ENCODE results near the gene DCUN1D1. TPM values are rescaled to one million over a fixed set of nuclear protein-coding genes. Genes with fewer than 3 reads are reported as not detected.

The DCUN1D1 gene
- total and polyA plus RNA-seq, 2 of the 13 experiments (the other 11 are each of a cell fraction or from before 2014, with no cell fraction given): 10.5 to 39.7 TPM

DNA sequence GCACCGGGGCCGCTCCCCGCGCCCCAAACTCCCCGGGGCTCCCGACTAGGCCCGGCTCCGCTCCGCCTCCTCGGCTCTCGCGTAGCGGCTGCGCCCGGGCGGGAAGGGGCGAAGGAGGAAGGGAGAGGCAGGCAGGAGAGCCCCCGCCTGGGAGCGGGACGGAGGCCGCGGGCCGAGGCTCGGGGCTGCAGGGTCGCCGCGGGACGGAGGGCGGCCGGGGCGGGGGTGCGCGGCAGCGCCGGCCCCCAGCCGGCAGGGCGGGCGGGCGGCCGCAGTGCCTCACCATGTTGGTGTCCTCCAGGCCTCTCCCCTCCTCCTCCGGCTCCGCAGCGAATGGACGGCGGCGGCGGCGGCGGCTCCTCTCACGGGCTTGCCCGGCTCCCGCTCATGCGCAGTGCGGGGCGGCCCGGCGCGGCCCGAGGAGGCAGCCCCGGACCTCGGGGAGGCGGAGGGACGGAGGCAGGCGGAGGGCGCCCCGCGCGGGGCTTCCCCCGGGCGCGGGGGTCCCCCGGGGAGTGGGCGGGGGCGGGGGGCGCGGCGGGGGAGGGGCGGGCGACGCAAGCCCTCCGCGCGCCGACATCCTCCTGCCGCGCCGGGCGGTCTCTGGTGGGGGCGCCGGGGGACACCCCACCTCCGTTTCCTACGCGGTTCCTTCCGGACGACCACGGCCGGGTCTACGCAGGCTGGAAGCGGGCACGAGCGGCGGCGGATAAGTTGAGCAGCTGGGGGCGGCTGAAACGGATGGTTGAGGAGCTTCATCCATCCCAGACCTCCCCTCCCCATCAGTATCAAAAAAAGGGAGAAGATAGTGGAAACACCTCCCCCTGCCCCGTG, at the start of gene DCUN1D1 (continued):
- TF ChIP-seq, protein P1, sequence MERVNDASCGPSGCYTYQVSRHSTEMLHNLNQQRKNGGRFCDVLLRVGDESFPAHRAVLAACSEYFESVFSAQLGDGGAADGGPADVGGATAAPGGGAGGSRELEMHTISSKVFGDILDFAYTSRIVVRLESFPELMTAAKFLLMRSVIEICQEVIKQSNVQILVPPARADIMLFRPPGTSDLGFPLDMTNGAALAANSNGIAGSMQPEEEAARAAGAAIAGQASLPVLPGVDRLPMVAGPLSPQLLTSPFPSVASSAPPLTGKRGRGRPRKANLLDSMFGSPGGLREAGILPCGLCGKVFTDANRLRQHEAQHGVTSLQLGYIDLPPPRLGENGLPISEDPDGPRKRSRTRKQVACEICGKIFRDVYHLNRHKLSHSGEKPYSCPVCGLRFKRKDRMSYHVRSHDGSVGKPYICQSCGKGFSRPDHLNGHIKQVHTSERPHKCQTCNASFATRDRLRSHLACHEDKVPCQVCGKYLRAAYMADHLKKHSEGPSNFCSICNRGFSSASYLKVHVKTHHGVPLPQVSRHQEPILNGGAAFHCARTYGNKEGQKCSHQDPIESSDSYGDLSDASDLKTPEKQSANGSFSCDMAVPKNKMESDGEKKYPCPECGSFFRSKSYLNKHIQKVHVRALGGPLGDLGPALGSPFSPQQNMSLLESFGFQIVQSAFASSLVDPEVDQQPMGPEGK (CRISPR knock-in tag; IDR thresholded peaks at IDR 0.05): peak; percentile 74
- TF ChIP-seq ZNF777 (CRISPR knock-in tag; IDR thresholded peaks at IDR 0.05) (peak; percentile 50; the same call in 1 of the 2 replicates), ZSCAN12 (CRISPR knock-in tag; IDR thresholded peaks at IDR 0.05) (no peak), TOPORS (CRISPR knock-in tag; IDR thresholded peaks at IDR 0.05) (no peak), ZNF33B (CRISPR knock-in tag; IDR thresholded peaks at IDR 0.05) (no peak), CREM (IDR thresholded peaks at IDR 0.05) (no peak), CREM (CRISPR knock-in tag; IDR thresholded peaks at IDR 0.05) (no peak), ZNF274 (CRISPR knock-in tag; IDR thresholded peaks at IDR 0.05) (no peak), MYC (CRISPR knock-in tag; IDR thresholded peaks at IDR 0.05; ENCODE audit: borderline replicate concordance) (0 out of 2 replicates have a peak, but pooled peaks have one; percentile 11), HOXA7 (CRISPR knock-in tag; IDR thresholded peaks at IDR 0.05) (no peak), ARNT (IDR thresholded peaks at IDR 0.05) (no peak), CBX5 (CRISPR knock-in tag; IDR thresholded peaks at IDR 0.05; ENCODE audit: borderline replicate concordance) (no peak), ZNF792 (CRISPR knock-in tag; IDR thresholded peaks at IDR 0.05) (no peak), JUN (CRISPR knock-in tag; IDR thresholded peaks at IDR 0.05) (no peak), GABPB1 (CRISPR knock-in tag; IDR thresholded peaks at IDR 0.05) (0 out of 2 replicates have a peak, but pooled peaks have one; percentile 18), CAMTA2 (CRISPR knock-in tag; IDR thresholded peaks at IDR 0.05; ENCODE audit: borderline replicate concordance) (no peak), SSRP1 (CRISPR knock-in tag; IDR thresholded peaks at IDR 0.05) (no peak)
- TF ChIP-seq, protein P2, sequence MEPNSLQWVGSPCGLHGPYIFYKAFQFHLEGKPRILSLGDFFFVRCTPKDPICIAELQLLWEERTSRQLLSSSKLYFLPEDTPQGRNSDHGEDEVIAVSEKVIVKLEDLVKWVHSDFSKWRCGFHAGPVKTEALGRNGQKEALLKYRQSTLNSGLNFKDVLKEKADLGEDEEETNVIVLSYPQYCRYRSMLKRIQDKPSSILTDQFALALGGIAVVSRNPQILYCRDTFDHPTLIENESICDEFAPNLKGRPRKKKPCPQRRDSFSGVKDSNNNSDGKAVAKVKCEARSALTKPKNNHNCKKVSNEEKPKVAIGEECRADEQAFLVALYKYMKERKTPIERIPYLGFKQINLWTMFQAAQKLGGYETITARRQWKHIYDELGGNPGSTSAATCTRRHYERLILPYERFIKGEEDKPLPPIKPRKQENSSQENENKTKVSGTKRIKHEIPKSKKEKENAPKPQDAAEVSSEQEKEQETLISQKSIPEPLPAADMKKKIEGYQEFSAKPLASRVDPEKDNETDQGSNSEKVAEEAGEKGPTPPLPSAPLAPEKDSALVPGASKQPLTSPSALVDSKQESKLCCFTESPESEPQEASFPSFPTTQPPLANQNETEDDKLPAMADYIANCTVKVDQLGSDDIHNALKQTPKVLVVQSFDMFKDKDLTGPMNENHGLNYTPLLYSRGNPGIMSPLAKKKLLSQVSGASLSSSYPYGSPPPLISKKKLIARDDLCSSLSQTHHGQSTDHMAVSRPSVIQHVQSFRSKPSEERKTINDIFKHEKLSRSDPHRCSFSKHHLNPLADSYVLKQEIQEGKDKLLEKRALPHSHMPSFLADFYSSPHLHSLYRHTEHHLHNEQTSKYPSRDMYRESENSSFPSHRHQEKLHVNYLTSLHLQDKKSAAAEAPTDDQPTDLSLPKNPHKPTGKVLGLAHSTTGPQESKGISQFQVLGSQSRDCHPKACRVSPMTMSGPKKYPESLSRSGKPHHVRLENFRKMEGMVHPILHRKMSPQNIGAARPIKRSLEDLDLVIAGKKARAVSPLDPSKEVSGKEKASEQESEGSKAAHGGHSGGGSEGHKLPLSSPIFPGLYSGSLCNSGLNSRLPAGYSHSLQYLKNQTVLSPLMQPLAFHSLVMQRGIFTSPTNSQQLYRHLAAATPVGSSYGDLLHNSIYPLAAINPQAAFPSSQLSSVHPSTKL (CRISPR knock-in tag; IDR thresholded peaks at IDR 0.05): no peak
- TF ChIP-seq, protein P3, sequence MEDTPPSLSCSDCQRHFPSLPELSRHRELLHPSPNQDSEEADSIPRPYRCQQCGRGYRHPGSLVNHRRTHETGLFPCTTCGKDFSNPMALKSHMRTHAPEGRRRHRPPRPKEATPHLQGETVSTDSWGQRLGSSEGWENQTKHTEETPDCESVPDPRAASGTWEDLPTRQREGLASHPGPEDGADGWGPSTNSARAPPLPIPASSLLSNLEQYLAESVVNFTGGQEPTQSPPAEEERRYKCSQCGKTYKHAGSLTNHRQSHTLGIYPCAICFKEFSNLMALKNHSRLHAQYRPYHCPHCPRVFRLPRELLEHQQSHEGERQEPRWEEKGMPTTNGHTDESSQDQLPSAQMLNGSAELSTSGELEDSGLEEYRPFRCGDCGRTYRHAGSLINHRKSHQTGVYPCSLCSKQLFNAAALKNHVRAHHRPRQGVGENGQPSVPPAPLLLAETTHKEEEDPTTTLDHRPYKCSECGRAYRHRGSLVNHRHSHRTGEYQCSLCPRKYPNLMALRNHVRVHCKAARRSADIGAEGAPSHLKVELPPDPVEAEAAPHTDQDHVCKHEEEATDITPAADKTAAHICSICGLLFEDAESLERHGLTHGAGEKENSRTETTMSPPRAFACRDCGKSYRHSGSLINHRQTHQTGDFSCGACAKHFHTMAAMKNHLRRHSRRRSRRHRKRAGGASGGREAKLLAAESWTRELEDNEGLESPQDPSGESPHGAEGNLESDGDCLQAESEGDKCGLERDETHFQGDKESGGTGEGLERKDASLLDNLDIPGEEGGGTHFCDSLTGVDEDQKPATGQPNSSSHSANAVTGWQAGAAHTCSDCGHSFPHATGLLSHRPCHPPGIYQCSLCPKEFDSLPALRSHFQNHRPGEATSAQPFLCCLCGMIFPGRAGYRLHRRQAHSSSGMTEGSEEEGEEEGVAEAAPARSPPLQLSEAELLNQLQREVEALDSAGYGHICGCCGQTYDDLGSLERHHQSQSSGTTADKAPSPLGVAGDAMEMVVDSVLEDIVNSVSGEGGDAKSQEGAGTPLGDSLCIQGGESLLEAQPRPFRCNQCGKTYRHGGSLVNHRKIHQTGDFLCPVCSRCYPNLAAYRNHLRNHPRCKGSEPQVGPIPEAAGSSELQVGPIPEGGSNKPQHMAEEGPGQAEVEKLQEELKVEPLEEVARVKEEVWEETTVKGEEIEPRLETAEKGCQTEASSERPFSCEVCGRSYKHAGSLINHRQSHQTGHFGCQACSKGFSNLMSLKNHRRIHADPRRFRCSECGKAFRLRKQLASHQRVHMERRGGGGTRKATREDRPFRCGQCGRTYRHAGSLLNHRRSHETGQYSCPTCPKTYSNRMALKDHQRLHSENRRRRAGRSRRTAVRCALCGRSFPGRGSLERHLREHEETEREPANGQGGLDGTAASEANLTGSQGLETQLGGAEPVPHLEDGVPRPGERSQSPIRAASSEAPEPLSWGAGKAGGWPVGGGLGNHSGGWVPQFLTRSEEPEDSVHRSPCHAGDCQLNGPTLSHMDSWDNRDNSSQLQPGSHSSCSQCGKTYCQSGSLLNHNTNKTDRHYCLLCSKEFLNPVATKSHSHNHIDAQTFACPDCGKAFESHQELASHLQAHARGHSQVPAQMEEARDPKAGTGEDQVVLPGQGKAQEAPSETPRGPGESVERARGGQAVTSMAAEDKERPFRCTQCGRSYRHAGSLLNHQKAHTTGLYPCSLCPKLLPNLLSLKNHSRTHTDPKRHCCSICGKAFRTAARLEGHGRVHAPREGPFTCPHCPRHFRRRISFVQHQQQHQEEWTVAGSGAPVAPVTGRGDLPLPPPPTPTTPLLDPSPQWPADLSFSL (CRISPR knock-in tag; IDR thresholded peaks at IDR 0.05): no peak
